Peyer's patch (tissue), 4 donors: ENCODE results near the gene KRT79.

Experiments
- POLR2A ChIP-seq, 2 donors: fragments of 450-650 bp; IDR thresholded peaks; one replicate each; pipeline ENCODE4 v1.5.1; 2017; ENCODE audit warnings: antibody characterized with exemption in 2 of 2, mild to moderate bottlenecking in 2 of 2, moderate library complexity in 2 of 2
- TF ChIP-seq, protein P1 (sequence below), 6 experiments: fragments of 450-650 bp in 4 of 6; fragments of 200-600 bp in 2 of 6; sonication (generic) in 1 of 6; IDR thresholded peaks; one replicate each; pipeline ENCODE4 v1.5.1; 2017 to 2019; ENCODE audit warnings: antibody characterized with exemption in 6 of 6, mild to moderate bottlenecking in 3 of 6, moderate library complexity in 1 of 6

- no peak for TF ChIP-seq POLR2A (IDR thresholded peaks at IDR 0.05)
- TF ChIP-seq, protein P1, sequence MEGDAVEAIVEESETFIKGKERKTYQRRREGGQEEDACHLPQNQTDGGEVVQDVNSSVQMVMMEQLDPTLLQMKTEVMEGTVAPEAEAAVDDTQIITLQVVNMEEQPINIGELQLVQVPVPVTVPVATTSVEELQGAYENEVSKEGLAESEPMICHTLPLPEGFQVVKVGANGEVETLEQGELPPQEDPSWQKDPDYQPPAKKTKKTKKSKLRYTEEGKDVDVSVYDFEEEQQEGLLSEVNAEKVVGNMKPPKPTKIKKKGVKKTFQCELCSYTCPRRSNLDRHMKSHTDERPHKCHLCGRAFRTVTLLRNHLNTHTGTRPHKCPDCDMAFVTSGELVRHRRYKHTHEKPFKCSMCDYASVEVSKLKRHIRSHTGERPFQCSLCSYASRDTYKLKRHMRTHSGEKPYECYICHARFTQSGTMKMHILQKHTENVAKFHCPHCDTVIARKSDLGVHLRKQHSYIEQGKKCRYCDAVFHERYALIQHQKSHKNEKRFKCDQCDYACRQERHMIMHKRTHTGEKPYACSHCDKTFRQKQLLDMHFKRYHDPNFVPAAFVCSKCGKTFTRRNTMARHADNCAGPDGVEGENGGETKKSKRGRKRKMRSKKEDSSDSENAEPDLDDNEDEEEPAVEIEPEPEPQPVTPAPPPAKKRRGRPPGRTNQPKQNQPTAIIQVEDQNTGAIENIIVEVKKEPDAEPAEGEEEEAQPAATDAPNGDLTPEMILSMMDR (IDR thresholded peaks at IDR 0.05) = no peak
Measured at GRCh38 chr12:52836491-52837412, 2.6 kb upstream of the KRT79 start.
